HG03575 (cell line): ENCODE data around the gene AHDC1.

Source experiments
- ATAC-seq: cut with Tn5 transposase; IDR thresholded peaks from one replicate; pipeline ENCODE4 v1.9.1; 2021; ENCODE audit not compliant: unreplicated experiment, insufficient number of reproducible peaks, low FRiP score; ENCODE audit errors: extremely low read depth

The AHDC1 gene

GRCh38 chr1:27571439-27572018 is 32.4 kb downstream of the AHDC1 start:
- ATAC-seq, result no peak

DNA sequence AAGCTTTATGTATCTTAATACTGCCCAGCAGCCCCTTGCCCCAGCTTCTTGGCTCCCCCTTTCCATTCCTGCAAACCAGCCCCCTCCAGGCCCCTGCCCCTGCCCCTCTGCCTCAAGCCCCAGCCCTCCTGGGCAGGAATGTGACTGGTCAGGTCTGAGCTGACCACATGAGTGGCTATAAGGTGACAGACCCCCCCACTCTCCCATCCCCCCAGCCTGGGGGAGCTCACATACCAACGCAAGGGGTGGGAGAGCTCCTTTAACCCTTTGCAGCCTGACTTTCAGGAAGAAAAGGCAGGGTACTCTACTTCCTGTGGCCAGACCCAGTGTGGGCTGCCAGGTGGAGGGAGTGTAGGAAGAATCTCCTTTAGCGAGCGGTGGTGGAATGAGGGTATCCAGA is 33.2 kb downstream of the AHDC1 start:
- ATAC-seq, result no peak

DNA sequence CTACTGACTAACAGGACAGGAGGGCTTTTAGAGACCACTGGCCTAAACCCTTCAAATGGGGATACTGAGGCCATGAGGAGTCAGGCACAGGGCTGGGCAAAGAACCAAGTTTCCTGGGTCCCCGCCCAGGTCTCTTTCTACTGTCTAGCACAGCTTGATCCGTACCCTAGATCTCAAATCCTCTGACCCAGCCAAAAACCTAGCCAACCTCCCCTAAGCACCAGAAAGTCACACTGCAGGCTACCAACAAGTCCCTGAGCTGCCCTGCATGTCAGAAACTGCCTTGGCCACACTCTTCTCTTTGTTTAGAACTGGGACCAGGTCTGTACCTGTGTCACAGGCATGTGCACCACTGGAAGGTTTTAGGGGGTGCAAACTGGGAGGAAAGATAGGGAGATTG is 33.6 kb downstream of the AHDC1 start:
- ATAC-seq, result no peak

GRCh38 chr1:27569506-27570291 is 34.2 kb downstream of the AHDC1 start:
- no peak for ATAC-seq

GRCh38 chr1:27569088-27569460 is 34.9 kb downstream of the AHDC1 start:
- ATAC-seq, result no peak

DNA sequence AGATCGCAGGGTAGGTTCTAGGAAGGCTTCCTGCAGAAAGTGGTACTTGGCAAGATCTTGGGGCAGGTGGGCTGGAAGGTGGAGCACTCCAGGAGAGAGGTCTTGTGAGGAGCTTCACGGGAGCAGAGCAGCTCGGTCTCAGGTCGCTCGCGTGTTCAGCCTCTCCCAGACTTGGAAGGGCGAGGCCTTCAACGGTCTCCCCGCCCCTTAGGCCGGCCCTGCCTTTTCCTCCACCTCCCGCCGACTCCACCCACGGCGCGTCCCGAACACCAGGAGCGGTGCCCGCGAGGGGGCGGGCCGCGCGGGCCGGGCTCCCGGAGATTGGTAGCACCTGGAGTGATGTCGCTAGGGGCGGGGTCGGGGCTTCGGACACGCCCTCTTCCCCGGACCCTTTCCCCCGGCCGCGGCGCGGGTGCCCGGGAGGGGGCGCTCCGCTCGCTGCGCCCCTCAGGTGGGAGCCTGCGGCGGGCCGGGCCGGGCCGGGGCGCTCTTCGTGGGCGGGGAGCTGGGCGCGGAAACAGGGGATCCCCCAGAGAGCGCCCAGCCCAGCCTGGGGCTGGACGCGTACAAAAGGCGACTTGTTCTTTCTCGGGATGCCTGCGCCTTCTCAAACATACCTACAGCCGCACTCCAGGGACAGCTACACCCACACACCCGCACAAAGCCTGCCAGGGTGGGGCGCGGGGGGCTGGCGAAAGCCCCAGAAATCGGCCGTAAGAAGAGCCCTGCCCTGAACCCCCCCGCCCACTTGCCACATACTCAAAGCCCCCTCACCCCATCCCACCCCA is 35.5 kb downstream of the AHDC1 start:
- no peak for ATAC-seq

DNA sequence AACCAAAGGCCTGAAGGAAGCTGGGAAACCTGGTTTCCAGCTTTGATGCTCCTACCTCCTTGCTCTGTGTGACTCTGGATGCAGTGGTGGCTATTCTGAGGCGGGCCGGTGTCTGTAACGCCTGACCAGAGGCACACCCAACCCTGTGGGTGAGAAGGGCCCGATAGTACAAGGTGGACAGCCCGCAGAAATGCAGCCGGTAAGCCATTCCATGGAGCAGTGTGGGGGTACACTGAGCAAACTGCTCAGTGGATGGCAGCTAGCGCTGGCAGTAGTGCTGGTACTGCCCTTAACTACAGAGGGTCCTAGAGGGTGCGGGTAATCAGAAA is 36.0 kb downstream of the AHDC1 start:
- ATAC-seq, result no peak

DNA sequence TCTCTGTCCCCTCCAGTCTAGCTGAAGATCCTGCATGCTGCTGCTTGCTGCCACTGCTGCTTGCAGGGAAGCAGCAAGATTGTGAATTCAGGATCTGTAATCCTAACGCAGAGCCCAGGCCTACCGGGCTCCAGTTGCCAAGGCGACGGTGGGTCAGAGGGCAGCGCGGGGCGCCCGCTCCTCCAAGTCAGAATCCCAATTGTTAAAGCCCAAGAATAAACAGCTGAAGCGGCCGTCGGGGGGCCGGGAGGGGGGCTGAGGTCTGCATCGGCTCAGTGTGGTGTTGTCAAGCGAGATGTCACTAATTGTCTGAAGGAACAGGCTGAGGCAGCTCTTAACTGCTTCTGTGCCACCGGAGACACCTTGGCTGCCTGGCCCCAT is 36.8 kb downstream of the AHDC1 start:
- no peak for ATAC-seq

- no peak for ATAC-seq
Measured at GRCh38 chr1:27566462-27567145, 37.3 kb downstream of the AHDC1 start.

DNA sequence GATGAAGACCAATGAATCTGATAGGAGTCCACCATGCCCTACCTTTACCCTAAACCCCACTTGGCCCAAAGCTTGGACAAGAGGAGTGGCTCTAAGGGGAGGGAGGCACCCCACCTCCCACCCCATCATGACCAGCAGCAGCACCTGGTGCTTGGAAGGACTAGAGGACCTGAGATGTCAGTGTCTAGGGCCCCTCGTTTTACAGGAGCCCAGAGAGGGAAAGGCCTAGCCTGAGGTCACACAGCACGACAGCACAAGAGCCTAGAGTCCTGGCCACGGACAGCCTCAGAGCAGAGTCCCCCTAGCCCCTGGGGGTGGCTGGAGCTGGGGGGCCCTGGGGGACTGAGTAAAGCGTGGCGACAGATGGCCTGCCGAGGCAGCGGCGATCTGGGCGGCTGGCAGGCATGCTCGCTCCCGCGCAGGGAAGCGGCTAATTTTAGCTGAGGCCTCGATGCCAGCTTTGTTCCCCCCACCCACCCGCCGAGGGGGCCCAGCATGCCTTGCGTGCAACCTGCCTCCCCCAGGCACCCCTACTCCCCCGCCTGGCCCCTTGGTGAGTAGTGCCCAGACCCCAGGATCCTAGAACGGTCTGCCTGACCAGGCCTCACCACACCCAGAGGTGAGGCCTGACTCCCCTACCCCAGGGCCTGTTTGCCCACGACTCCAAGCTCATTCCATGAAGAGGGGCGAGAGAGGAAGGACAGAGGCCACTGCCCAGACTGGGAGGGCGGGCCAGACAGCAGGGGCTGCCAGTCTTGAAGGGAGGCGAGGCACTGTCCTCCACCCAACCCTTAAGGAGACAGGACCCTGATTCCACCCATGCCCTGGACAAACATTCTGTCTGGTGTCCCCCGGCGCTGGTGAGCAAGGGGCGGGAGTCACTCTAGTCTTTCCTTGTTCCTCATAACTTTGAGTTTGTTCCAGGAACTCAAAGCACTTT is 39.0 kb downstream of the AHDC1 start:
- ATAC-seq, result no peak

DNA sequence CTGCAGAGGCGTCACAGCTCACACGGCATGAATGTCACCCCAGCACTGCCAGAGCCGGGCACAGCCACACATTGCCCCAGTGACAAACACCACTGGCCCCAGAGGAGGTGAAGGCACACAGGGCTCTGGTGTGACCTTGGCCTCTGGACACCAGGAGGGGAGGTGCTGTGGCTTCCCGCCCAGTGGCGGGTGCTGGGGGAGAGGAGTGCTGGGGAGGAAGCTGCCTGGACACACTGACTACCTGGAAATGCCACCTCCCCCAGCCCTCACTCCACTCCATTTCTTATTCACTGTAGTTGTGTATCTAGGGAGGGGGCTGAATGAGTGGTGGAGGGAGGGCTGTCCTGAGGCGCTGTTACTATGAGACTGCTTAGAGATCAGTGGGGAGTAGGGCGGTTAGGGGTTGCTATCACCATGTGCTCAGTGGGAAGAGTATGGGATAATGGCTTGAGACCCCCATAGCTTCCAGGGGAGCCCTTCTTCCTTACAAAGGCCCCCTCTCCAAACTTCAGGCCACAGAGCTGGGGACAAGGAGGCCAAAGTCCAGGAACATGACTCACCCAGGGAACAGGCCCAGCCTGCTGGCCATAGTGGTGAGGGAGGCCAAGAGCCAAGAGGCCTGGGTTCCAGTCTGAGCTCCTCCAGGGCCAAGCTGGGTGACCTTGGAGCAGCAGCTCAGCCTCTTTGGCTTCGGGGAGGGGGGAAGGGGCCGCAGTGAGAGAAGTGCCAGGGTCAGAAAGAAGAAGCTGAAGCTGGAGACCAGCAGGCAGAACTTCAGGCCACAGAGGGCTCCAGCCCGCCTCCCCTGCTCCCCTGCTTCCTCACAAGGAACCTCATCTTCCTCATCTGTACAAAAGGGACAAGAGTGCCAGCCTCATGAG is 40.1 kb downstream of the AHDC1 start:
- no peak for ATAC-seq

DNA sequence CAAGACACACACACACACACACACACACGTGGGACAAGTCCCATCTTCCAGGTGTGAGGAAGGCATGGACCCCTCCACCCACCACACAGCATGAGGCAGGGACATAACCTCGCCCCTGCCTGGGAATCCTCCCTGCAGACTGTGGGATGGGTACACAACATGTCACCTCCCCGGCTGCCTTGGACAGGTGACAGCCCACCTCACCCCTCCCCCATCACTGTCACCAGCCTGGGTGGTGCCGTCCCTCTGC is 40.7 kb downstream of the AHDC1 start:
- no peak for ATAC-seq

DNA sequence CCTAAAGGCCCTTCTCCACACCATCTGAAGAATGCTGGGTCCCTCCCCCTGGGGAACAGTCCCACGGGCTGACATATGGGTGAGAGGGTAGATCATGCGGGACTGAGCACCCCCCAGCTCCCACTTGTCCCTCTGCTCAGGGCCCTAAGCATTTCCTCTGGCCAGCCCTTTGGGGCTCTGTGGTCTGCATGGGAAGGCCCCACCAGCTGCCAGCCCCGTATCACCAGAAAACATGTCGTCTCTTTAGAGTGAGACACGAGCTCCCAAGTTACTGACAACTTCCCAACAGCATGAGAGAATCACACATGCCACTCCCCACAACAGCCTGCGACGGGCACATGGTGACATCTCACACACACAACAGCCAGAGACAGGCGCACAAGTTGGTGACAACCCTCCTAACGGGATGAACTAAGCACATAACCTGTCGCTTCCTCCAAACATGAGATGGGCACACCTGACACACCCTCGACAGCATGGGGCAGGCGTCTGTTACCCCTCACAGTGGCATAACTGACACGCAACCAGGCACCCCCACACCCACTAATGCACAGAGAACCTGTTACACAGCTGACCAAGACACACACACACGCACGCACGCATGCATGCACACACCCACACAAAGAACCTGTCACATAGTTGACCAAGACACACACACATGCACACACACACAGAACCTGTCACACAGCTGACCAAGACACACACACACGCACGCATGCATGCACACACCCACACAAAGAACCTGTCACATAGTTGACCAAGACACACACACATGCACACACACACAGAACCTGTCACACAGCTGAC is 41.2 kb downstream of the AHDC1 start:
- ATAC-seq, result no peak

DNA sequence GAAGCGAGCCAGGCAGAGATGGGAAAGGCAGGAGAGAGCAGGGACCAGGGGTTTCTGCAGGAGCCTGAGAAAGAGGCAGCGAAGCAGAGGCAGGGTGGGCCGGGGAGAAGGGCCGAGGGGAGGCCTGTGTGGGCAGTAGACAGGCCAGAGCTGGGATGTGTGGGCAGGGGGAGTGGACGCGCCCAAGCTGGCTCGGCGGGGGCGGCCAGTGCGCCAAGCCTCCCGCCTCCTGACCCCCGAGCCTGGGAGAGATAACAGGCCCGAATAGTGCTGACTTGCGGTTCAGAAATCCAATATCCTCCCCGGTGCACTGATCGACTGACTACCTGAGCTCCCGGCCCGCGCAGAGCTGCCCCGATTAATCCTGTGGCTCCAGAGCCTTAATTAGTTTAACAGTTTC is 41.9 kb downstream of the AHDC1 start:
- ATAC-seq, result no peak

GRCh38 chr1:27561124-27561899 is 42.6 kb downstream of the AHDC1 start:
- ATAC-seq, result no peak

- ATAC-seq, result no peak
Measured at GRCh38 chr1:27560268-27561123, 43.4 kb downstream of the AHDC1 start.
